GM18526 (cell line): ENCODE data around the gene CCDC89.

Experiments
- POLR2A ChIP-seq: IDR thresholded peaks from 3 replicates; pipeline ENCODE4 v1.6.1; 2011; ENCODE audit not compliant: insufficient read length; ENCODE audit errors: extremely low read depth

CCDC89 gene

GRCh38 chr11:85685820-85686459 lies at the start of gene CCDC89:
CCDC89 (minus strand) TSS chr11:85686195; CDS start chr11:85686130, 65 bp downstream.
- TF ChIP-seq POLR2A: no peak

GRCh38 chr11:85732965-85733364 lies 47.0 kb upstream of the CCDC89 start:
- TF ChIP-seq POLR2A: no peak

- TF ChIP-seq POLR2A: no peak
Measured at GRCh38 chr11:85726381-85726780, 40.4 kb upstream of the CCDC89 start.

GRCh38 chr11:85725510-85726258 lies 39.7 kb upstream of the CCDC89 start:
- no peak for TF ChIP-seq POLR2A

- TF ChIP-seq POLR2A: no peak
Measured at GRCh38 chr11:85724748-85725465, 38.9 kb upstream of the CCDC89 start.

GRCh38 chr11:85723088-85723487 lies 37.1 kb upstream of the CCDC89 start:
- no peak for TF ChIP-seq POLR2A

GRCh38 chr11:85721191-85721590 lies 35.2 kb upstream of the CCDC89 start:
- no peak for TF ChIP-seq POLR2A

GRCh38 chr11:85718991-85719807 lies 33.2 kb upstream of the CCDC89 start:
- no peak for TF ChIP-seq POLR2A

- TF ChIP-seq POLR2A: no peak
Measured at GRCh38 chr11:85718126-85718943, 32.3 kb upstream of the CCDC89 start.

GRCh38 chr11:85717429-85717828 lies 31.4 kb upstream of the CCDC89 start:
- TF ChIP-seq POLR2A: no peak

- no peak for TF ChIP-seq POLR2A
Measured at GRCh38 chr11:85712953-85713352, 27.0 kb upstream of the CCDC89 start.

GRCh38 chr11:85710917-85711316 lies 24.9 kb upstream of the CCDC89 start:
- TF ChIP-seq POLR2A: no peak

- TF ChIP-seq POLR2A: no peak
Measured at GRCh38 chr11:85709941-85710702, 24.1 kb upstream of the CCDC89 start.

- no peak for TF ChIP-seq POLR2A
Measured at GRCh38 chr11:85705800-85706199, 19.8 kb upstream of the CCDC89 start.
